H9 (cell line): ENCODE measurements around the gene ST6GAL1. TPM values are rescaled to one million over a fixed set of nuclear protein-coding genes. Genes with fewer than 3 reads are reported as not detected.

Experiments used
- DNase-seq: peaks from one replicate; pipeline ENCODE4 v3.0.0-alpha.2; 2017
- H2AFZ ChIP-seq: one replicate; pipeline ENCODE4 v1.6.1; 2013; ENCODE audit warnings: mild to moderate bottlenecking, low read length, control low read depth, moderate library complexity
- H2AK5ac ChIP-seq: 2 replicates; pipeline ENCODE4 v1.6.1; 2013; ENCODE audit warnings: low read length, control low read depth, mixed read lengths; ENCODE audit not compliant: insufficient read length
- H2BK120ac ChIP-seq: one replicate; pipeline ENCODE4 v1.6.1; 2013; ENCODE audit warnings: low read depth, mild to moderate bottlenecking, low read length, control low read depth, inconsistent platforms; ENCODE audit not compliant: poor library complexity, severe bottlenecking
- H2BK12ac ChIP-seq: 2 replicates; pipeline ENCODE4 v1.6.1; 2013; ENCODE audit warnings: low read length, control low read depth, mixed read lengths, low read depth; ENCODE audit not compliant: insufficient read length
- H2BK15ac ChIP-seq: 2 replicates; pipeline ENCODE4 v1.6.1; 2013; ENCODE audit warnings: low read depth, low read length, control low read depth
- H2BK20ac ChIP-seq: one replicate; pipeline ENCODE4 v1.6.1; 2013; ENCODE audit warnings: low read depth, mild to moderate bottlenecking, low read length, control low read depth, inconsistent platforms; ENCODE audit not compliant: poor library complexity, severe bottlenecking
- H2BK5ac ChIP-seq: 2 replicates; pipeline ENCODE4 v1.6.1; 2013; ENCODE audit warnings: low read length, control low read depth, mixed read lengths; ENCODE audit not compliant: insufficient read length
- H3K14ac ChIP-seq: 2 replicates; pipeline ENCODE4 v1.6.1; 2013; ENCODE audit warnings: low read length, control low read depth; ENCODE audit not compliant: insufficient read depth
- H3K18ac ChIP-seq: 2 replicates; pipeline ENCODE4 v1.6.1; 2013; ENCODE audit warnings: low read depth, mild to moderate bottlenecking, mixed read lengths, low read length, control low read depth; ENCODE audit not compliant: insufficient read length
- H3K23ac ChIP-seq: 2 replicates; pipeline ENCODE4 v1.6.1; 2013; ENCODE audit warnings: low read length, control low read depth, mixed read lengths, low read depth; ENCODE audit not compliant: insufficient read length
- H3K23me2 ChIP-seq: 2 replicates; pipeline ENCODE4 v1.6.1; 2013; ENCODE audit warnings: low read depth, mild to moderate bottlenecking, mixed read lengths, low read length, control low read depth; ENCODE audit not compliant: insufficient read length, poor library complexity, severe bottlenecking
- H3K27ac ChIP-seq: 2 replicates; pipeline ENCODE4 v1.5.1; 2013; ENCODE audit warnings: low read length, control low read depth, mixed read lengths, low read depth; ENCODE audit not compliant: insufficient read length
- H3K27me3 ChIP-seq: 2 replicates; pipeline ENCODE4 v1.6.1; 2013; ENCODE audit warnings: low read length, control low read depth, inconsistent platforms; ENCODE audit not compliant: insufficient read depth
- H3K4ac ChIP-seq: 2 replicates; pipeline ENCODE4 v1.6.1; 2013; ENCODE audit warnings: low read depth, mild to moderate bottlenecking, control low read depth, inconsistent platforms, low read length, moderate library complexity
- H3K4me1 ChIP-seq: 2 replicates; pipeline ENCODE4 v1.6.1; 2013; ENCODE audit warnings: low read length, control low read depth, inconsistent platforms; ENCODE audit not compliant: insufficient read depth
- H3K4me2 ChIP-seq: 2 replicates; pipeline ENCODE4 v1.6.1; 2013; ENCODE audit warnings: low read length, control low read depth, mixed read lengths; ENCODE audit not compliant: insufficient read length, insufficient read depth
- H3K56ac ChIP-seq: 2 replicates; pipeline ENCODE4 v1.6.1; 2013; ENCODE audit warnings: low read depth, mild to moderate bottlenecking, mixed read lengths, low read length, control low read depth; ENCODE audit not compliant: insufficient read length
- H3K79me1 ChIP-seq: 2 replicates; pipeline ENCODE4 v1.6.1; 2013; ENCODE audit warnings: low read depth, mild to moderate bottlenecking, moderate library complexity, low read length, control low read depth, inconsistent platforms; ENCODE audit not compliant: insufficient read depth, poor library complexity, severe bottlenecking
- H3K79me2 ChIP-seq: 2 replicates; pipeline ENCODE4 v1.6.1; 2013; ENCODE audit warnings: low read length, control low read depth, inconsistent platforms; ENCODE audit not compliant: insufficient read depth
- H3K9ac ChIP-seq: 2 replicates; pipeline ENCODE4 v1.6.1; 2013; ENCODE audit warnings: low read length, control low read depth, mixed read lengths; ENCODE audit not compliant: insufficient read length; ENCODE audit errors: extremely low read depth
- H3K9me3 ChIP-seq: one replicate; pipeline ENCODE4 v1.6.1; 2013; ENCODE audit warnings: low read depth, low read length, inconsistent platforms; ENCODE audit not compliant: control insufficient read depth
- H3T11ph ChIP-seq: one replicate; pipeline ENCODE4 v1.6.1; 2013; ENCODE audit warnings: mild to moderate bottlenecking, low read length, control low read depth, inconsistent platforms
- H4K20me1 ChIP-seq: one replicate; pipeline ENCODE4 v1.6.1; 2013; ENCODE audit not compliant: control insufficient read depth, insufficient read length, insufficient read depth
- H4K5ac ChIP-seq: 2 replicates; pipeline ENCODE4 v1.6.1; 2013; ENCODE audit warnings: low read depth, mild to moderate bottlenecking, mixed read lengths, low read length, control low read depth; ENCODE audit not compliant: insufficient read length
- H4K8ac ChIP-seq: replicated peaks from 2 replicates; pipeline ENCODE4 v1.6.1; 2013; ENCODE audit warnings: low read length, control low read depth, mixed read lengths, low read depth; ENCODE audit not compliant: insufficient read length
- H4K91ac ChIP-seq: 2 replicates; pipeline ENCODE4 v1.6.1; 2013; ENCODE audit warnings: low read depth, mild to moderate bottlenecking, moderate library complexity, mixed read lengths, low read length, control low read depth; ENCODE audit not compliant: insufficient read length
- H3K27ac Mint-ChIP-seq, 3 experiments: 2 replicates in 2 of 3; 3 replicates in 1 of 3; pipeline ENCODE4 v1.8.0; 2020 to 2021; ENCODE audit warnings: mixed read lengths in 3 of 3, mild to moderate bottlenecking in 1 of 3, moderate library complexity in 1 of 3
- H3K27me3 Mint-ChIP-seq: 2 replicates; pipeline ENCODE4 v1.8.0; 2021; ENCODE audit warnings: low read depth, mild to moderate bottlenecking, moderate library complexity, mixed read lengths
- H3K36me3 Mint-ChIP-seq, 3 experiments: 2 replicates in 2 of 3; 3 replicates in 1 of 3; pipeline ENCODE4 v1.8.0; 2020 to 2021; ENCODE audit warnings: low read depth in 3 of 3, mixed read lengths in 3 of 3; ENCODE audit not compliant: insufficient read depth in 1 of 3
- H3K4me1 Mint-ChIP-seq, 2 experiments: 2 replicates each; pipeline ENCODE4 v1.8.0; 2020; ENCODE audit warnings: mixed read lengths in 2 of 2
- H3K4me3 Mint-ChIP-seq, 2 experiments: 2 replicates in 1 of 2; 3 replicates in 1 of 2; pipeline ENCODE4 v1.8.0; 2020 to 2021; ENCODE audit warnings: mild to moderate bottlenecking in 2 of 2, mixed read lengths in 2 of 2, moderate library complexity in 1 of 2
- H3K9me3 Mint-ChIP-seq, 2 experiments: 2 replicates in 1 of 2; 3 replicates in 1 of 2; pipeline ENCODE4 v1.8.0; 2020; ENCODE audit warnings: mild to moderate bottlenecking in 2 of 2, mixed read lengths in 2 of 2, moderate library complexity in 1 of 2
- WGBS: extraction: QIAGEN DNeasy Blood & Tissue Kit; methylation state at CpG from one replicate; pipeline ENCODE4 v1.1.7; 2013; ENCODE audit warnings: missing lambda C conversion rate, low lambda C conversion rate, mixed read lengths; ENCODE audit not compliant: insufficient read length; ENCODE audit errors: extremely low coverage; 5-methylcytosine and 5-hydroxymethylcytosine counted together
- total RNA-seq: library from RNA; stranded (reverse); gene quantifications from 2 replicates; pipeline ENCODE4 v1.2.1, GENCODE V29; 2021
- TF ChIP-seq, protein P1 (sequence below): fragments of 200-600 bp; sonication (generic); conservative IDR thresholded peaks from 3 replicates; pipeline ENCODE4 v1.8.0; 2021; ENCODE audit warnings: antibody characterized with exemption, mild to moderate bottlenecking

The ST6GAL1 gene
- total RNA-seq, 1 experiment from 2014 or later = 139 TPM

DNA sequence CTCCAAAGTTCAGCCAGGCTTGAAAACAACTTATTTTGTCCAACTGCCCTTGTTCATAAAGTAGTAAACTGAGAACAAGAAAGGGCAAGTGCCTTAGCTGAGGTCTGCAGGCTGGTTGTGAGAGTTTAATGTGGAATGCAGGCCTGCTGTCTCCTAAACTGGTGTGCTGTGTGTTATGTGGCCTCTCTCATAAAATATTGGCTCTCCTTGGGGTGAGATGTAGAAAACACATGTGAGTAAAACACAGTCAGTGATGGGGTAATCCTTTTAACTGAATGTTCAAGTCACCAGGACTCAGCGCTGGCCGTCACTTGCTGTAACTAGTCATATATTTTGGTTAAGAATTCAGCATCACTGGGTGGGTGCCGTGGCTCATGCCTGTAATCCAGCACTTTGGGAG, 7.1 kb upstream of the ST6GAL1 start:
- Histone ChIP-seq H3K18ac (no peak overlapping the region), H2BK15ac (no peak overlapping the region), H3K79me1 (no peaks in the 10 kb centered on the region), H3K23ac (no peak overlapping the region), H3T11ph (no peak overlapping the region), H3K9ac (no peak overlapping the region), H2AK5ac (no peak overlapping the region), H3K23me2 (no peaks in the 10 kb centered on the region), H4K91ac (no peak overlapping the region), H4K8ac (no peak overlapping the region), H3K14ac (no peak overlapping the region), H3K56ac (no peak overlapping the region), H4K5ac (no peak overlapping the region), H3K27ac (no peak overlapping the region), H3K4me2 (no peak overlapping the region), H2BK5ac (no peak overlapping the region), H3K79me2 (no peaks in the 10 kb centered on the region), H3K27me3 (no peaks in the 10 kb centered on the region), H3K9me3 (no peaks in the 10 kb centered on the region), H2BK20ac (no peak overlapping the region), H3K4me1 (no peaks in the 10 kb centered on the region), H2AFZ (no peak overlapping the region), H4K20me1 (no peaks in the 10 kb centered on the region), H2BK120ac (no peak overlapping the region), H2BK12ac (no peak overlapping the region), H3K4ac (no peak overlapping the region)
- Mint-ChIP-seq H3K27me3 (peaks cover 10% of the 10 kb centered on the region), H3K36me3 (no peaks in the 10 kb centered on the region), H3K4me1 (peaks cover 0 to 5% of the 10 kb centered on the region in 2 experiments; a peak in 2 of 4 replicates), H3K4me3 (no peak overlapping the region), H3K27ac (no peak overlapping the region), H3K9me3 (peaks cover 0 to 4% of the 10 kb centered on the region in 2 experiments; a peak in 2 of 5 replicates)
- TF ChIP-seq, protein P1, sequence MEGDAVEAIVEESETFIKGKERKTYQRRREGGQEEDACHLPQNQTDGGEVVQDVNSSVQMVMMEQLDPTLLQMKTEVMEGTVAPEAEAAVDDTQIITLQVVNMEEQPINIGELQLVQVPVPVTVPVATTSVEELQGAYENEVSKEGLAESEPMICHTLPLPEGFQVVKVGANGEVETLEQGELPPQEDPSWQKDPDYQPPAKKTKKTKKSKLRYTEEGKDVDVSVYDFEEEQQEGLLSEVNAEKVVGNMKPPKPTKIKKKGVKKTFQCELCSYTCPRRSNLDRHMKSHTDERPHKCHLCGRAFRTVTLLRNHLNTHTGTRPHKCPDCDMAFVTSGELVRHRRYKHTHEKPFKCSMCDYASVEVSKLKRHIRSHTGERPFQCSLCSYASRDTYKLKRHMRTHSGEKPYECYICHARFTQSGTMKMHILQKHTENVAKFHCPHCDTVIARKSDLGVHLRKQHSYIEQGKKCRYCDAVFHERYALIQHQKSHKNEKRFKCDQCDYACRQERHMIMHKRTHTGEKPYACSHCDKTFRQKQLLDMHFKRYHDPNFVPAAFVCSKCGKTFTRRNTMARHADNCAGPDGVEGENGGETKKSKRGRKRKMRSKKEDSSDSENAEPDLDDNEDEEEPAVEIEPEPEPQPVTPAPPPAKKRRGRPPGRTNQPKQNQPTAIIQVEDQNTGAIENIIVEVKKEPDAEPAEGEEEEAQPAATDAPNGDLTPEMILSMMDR = no peak
- WGBS = no CpG with 5 or more reads among the region's 3 CpGs
- no peak for DNase-seq
